ENCODE measurements around the gene GDF7.

The GDF7 gene

DNA sequence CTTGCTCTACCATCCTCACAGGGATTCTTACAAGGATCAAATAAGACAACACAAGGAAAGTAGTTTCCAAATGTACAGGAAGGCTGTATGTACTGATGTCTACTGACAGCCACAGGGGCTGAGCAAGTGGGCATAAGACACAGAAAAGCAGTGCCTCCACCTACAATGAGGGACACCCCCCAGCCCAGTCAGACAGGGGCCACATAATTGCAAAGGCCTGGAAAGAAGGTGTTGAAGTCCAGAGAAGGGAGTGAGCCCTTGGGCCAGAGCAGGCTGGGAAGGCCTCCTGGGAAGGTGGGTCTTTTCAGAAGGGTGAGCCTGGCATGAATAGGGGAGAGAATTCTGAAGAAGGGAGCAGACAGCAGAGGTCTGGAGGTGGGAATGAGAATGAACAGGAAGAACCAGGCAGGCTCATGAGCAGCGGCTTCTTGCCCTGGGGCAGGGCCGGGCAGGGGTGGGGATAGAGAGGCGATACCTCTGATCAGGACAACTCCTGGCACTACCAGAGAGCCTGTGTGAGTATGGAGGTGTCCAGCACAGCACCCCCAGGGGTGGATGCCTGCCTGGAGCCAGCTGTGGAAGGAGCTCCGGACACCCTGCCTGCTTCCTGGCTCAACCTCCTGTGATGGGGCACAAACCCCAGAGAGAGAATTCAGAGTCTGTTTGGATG lies 46.1 kb upstream of the GDF7 start:
- TF ChIP-seq, protein P1, sequence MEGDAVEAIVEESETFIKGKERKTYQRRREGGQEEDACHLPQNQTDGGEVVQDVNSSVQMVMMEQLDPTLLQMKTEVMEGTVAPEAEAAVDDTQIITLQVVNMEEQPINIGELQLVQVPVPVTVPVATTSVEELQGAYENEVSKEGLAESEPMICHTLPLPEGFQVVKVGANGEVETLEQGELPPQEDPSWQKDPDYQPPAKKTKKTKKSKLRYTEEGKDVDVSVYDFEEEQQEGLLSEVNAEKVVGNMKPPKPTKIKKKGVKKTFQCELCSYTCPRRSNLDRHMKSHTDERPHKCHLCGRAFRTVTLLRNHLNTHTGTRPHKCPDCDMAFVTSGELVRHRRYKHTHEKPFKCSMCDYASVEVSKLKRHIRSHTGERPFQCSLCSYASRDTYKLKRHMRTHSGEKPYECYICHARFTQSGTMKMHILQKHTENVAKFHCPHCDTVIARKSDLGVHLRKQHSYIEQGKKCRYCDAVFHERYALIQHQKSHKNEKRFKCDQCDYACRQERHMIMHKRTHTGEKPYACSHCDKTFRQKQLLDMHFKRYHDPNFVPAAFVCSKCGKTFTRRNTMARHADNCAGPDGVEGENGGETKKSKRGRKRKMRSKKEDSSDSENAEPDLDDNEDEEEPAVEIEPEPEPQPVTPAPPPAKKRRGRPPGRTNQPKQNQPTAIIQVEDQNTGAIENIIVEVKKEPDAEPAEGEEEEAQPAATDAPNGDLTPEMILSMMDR (IDR thresholded peaks at IDR 0.05; ENCODE audit: low read depth, low read length), result no peak
- H3K4me3 ChIP-seq (ENCODE audit: low read depth, low read length), result no peak overlapping the region

DNA sequence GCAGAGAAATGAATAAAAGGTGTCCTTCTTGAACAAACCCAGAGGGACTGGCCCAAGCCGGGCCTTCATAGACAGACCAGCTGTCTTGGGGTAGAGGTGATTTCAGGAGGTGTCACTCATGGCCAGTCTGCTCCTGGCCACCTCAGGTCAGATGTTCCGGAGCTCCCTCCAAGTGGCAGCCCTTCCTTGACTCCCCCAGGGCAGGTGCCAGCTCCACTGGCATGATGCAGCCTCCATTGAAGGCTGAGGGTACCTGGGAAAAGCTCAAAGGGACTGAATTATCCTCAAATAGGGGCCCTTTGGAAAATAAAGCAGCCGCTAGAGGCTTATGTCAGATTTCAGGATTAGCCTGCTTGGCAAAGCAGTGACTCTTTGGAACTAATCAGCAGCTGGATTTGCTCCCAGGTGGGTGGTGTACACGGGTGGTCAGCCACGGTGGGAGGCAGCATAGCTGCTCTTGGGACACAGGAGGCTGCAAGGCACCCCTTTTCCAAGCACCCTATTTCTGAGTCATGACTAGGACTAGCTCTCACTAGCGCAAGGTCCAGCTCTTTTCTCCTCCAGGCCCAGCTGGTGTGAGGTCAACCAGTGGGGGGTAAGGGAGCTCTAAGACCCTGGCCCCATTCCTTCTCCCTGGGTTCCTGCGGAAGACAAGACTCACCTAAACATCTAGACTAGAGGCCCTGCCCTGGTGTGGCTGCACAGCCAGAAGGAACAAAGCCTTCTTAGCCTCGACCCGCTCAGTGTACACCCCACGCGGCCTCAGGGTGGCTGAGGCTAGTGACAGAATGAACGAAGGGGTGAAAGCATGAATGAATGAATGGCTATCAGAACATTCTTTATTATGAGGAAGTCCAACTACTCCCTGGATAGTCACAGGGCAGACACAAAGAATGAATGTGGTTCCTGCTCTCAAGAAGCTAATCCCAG lies 45.3 kb upstream of the GDF7 start:
- TF ChIP-seq, protein P1 (IDR thresholded peaks at IDR 0.05; ENCODE audit: low read depth, low read length), result no peak

DNA sequence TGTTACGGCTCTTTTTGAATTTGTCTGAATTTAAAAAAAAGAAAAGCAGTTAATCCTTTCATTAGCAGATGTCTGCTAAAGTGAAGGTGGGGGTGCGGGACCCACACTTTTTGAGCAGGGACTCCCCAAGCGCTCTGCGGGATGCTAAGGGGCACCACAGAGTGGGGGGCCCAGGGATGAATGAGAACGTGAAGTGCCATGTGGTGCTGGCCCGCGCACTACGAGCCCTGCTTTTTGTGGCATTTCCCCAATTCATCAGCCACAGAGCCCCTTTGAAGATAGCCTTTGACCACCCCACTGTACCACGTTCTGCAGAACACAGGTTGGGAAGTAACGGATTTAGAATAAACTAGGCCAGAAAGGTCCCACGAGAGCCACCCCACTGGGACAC lies 44.7 kb upstream of the GDF7 start:
- H3K4me3 ChIP-seq (ENCODE audit: low read depth, low read length), result no peak overlapping the region
- TF ChIP-seq, protein P1 (IDR thresholded peaks at IDR 0.05; ENCODE audit: low read depth, low read length), result no peak

More for the DNA sequence above, 45.3 kb upstream of the GDF7 start:
- H3K4me3 ChIP-seq (ENCODE audit: low read depth, low read length), result no peak overlapping the region

DNA sequence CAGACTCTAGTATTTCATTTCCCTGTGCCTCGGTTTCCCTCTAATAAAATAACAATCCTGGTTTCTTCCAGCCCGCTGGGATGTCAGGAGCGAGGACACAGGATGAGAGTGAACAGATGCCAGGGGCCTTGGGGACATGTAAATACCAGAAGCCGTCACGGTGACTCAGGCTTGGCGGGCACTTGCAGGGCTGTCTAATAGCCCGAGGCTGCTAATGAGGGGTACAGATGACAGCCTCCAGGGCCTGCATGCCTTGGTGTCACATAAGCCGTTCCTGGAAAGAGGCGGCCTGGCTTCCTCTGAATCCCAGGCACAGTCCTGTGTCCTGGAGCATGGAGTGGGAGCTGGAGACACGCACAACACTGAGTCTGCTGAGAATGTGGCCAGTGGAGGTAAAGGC lies 44.2 kb upstream of the GDF7 start:
- TF ChIP-seq, protein P1 (IDR thresholded peaks at IDR 0.05; ENCODE audit: low read depth, low read length), result no peak
- no peak overlapping the region for H3K4me3 ChIP-seq (ENCODE audit: low read depth, low read length)

DNA sequence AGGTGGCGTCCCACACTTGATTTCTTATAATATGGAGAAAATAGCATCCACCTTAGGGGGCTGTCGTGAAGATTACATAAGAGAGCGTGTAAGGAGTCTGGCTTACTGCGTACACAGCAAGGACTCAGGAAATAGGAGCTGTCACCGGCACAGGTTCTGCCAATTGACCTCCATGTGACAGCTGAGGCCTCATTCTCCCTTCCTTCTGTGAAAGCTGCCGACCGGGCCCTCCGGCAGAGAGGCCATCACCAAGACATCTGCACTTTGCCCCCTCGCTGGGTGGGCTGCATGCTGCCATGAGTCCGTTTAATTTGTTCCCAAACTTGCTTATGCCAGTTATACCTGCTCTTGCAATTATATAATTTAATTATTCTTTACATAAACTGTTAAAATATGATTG lies 43.7 kb upstream of the GDF7 start:
- TF ChIP-seq, protein P1 (IDR thresholded peaks at IDR 0.05; ENCODE audit: low read depth, low read length), result no peak
- no peak overlapping the region for H3K4me3 ChIP-seq (ENCODE audit: low read depth, low read length)

DNA sequence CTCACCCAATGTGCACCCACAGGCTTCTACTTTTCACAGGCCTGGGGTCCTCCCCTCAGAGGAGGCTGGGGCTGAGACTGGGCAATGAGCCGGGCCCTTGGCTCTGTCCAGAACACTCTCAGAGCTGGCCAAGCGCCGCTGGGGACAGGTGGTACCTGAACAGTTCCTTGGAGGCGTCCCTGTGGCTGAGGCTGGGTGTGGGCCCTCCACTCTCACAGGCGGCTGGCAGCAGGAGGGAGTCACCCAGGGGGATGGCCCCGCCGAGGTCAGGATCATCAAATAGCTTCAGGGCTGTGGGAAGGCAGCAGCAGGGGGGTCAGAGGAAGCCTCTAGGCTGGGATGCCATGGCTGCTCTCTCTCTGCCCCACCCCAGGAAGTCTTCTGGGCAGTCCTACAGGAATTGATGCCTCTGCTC lies 43.2 kb upstream of the GDF7 start:
- no peak overlapping the region for H3K4me3 ChIP-seq (ENCODE audit: low read depth, low read length)
- TF ChIP-seq, protein P1 (IDR thresholded peaks at IDR 0.05; ENCODE audit: low read depth, low read length), result no peak
